Measurements from ENCODE around the gene HOMER3.
A peak's percentile ranks its signal among the peaks of the same experiment; 100 is the strongest.
"Not testable (repeated sequence)": the region's sequence is repeated elsewhere in the genome, so short reads cannot be mapped to it uniquely, and the experiment has no call there.

The HOMER3 gene

DNA sequence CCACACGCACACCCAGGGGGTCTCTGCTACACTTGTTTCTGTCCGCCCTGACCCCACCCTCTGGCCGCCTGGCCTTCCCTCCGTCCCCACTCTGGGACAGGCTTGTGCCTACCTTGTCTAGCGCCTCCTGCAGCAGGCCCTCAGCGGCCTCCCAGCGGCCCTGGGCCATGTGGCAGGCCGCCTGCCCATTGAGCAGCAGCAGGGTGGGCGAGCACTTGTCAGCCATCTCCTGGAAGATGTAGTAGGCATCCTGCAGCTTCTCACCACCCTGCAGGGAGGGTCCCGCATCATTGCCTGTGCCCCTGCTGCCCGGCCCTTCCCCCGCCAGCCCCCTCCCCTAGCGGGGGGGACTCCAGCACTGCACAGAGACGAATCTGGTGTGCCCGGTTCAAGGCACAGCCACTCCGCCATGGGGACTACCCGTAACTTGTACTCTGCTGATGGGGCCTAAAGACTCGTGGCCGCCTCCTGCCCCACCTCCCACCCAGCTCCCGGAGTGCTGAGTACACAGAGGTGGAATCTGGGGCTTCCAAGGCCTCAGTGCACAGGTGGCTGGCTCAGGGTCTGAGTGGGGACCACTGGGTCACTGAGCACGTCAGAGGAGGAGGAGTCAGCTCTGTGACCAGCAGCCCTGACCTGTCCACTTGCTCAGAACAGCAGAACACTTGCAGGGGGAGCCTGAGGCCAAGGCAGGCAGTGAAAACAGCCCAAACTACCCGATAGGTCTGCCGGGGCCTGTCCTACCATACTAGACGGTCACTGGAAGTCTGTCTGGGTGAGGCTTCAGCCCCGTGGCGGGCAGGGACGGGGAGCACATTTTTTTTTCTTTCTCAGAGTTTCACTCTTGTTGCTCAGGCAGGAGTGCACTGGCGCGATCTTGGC is 37.6 kb downstream of the HOMER3 start:
- Histone ChIP-seq H3K27ac (ENCODE audit: insufficient read depth, low read depth, low read length, poor library complexity, severe bottlenecking) (no peak overlapping the region), H3K4me3 (ENCODE audit: insufficient read depth, low read depth, low read length) (no peak overlapping the region), H3K4me1 (ENCODE audit: control insufficient read depth, insufficient read depth, low read length) (peaks cover 15% of the 10 kb centered on the region), H3K27me3 (ENCODE audit: control insufficient read depth, insufficient read depth, low read length, poor library complexity, severe bottlenecking) (no peaks in the 10 kb centered on the region), H3K36me3 (ENCODE audit: control insufficient read depth, insufficient read depth, low read length) (no peaks in the 10 kb centered on the region), H3K9me3 (ENCODE audit: control insufficient read depth, low read length) (no peaks in the 10 kb centered on the region)
- WGBS, 2 experiments = 89% methylated on average over 29 of the region's 29 CpGs

DNA sequence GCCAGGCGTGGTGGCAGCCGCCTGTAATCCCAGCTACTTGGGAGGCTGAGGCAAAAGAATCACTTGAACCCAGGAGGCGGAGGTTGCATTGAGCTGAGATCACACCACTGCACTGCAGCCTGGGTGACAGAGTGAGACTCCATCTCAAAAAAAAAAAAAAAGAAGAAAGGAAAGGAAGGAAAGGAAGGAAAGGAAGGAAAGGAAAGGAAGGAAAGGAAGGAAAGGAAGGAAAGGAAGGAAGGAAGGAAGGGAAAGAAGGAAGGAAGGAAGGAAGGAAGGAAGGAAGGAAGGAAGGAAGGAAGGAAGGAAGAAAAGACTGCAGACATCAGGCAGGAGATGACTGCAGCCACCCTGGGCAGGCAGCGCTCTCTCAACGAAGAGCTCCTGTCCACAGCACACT is 38.5 kb downstream of the HOMER3 start:
- WGBS, 2 experiments = 90 to 96% methylated on average over 5 of the region's 5 CpGs
- H3K4me3 ChIP-seq (ENCODE audit: insufficient read depth, low read depth, low read length); H3K9me3 ChIP-seq (ENCODE audit: control insufficient read depth, low read length); H3K27ac ChIP-seq (ENCODE audit: insufficient read depth, low read depth, low read length, poor library complexity, severe bottlenecking); H3K27me3 ChIP-seq (ENCODE audit: control insufficient read depth, insufficient read depth, low read length, poor library complexity, severe bottlenecking); H3K36me3 ChIP-seq (ENCODE audit: control insufficient read depth, insufficient read depth, low read length): not testable (repeated sequence)
- H3K4me1 ChIP-seq (ENCODE audit: control insufficient read depth, insufficient read depth, low read length) = peaks cover 20% of the 10 kb centered on the region

DNA sequence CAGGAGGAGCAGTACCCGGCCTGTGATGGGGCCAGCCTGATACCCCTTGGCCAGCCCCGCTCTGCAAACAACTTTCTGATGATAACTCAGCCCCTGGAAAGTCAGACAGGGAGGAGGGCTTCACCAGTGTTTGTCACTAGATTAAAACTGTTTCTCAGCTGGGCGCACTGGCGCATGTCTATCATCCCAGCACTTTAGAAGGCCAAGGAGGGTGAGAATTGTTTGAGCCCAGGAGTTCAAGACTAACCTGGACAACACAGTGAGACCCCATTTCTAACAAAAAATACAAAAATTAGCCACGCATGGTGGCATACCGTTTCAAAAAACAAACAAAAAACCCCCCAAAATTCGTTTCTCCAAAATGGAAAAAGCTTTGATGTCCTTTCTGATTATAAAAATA is 39.5 kb downstream of the HOMER3 start:
- no peak overlapping the region for H3K4me3 ChIP-seq (ENCODE audit: insufficient read depth, low read depth, low read length)
- no peaks in the 10 kb centered on the region for H3K9me3 ChIP-seq (ENCODE audit: control insufficient read depth, low read length)
- WGBS, 2 experiments = 88 to 90% methylated on average over 6 to 7 of the region's 7 CpGs
- peaks cover 3% of the 10 kb centered on the region for H3K27me3 ChIP-seq (ENCODE audit: control insufficient read depth, insufficient read depth, low read length, poor library complexity, severe bottlenecking)
- peaks cover 20% of the 10 kb centered on the region for H3K4me1 ChIP-seq (ENCODE audit: control insufficient read depth, insufficient read depth, low read length)
- no peak overlapping the region for H3K27ac ChIP-seq (ENCODE audit: insufficient read depth, low read depth, low read length, poor library complexity, severe bottlenecking)
- H3K36me3 ChIP-seq (ENCODE audit: control insufficient read depth, insufficient read depth, low read length) = no peaks in the 10 kb centered on the region

DNA sequence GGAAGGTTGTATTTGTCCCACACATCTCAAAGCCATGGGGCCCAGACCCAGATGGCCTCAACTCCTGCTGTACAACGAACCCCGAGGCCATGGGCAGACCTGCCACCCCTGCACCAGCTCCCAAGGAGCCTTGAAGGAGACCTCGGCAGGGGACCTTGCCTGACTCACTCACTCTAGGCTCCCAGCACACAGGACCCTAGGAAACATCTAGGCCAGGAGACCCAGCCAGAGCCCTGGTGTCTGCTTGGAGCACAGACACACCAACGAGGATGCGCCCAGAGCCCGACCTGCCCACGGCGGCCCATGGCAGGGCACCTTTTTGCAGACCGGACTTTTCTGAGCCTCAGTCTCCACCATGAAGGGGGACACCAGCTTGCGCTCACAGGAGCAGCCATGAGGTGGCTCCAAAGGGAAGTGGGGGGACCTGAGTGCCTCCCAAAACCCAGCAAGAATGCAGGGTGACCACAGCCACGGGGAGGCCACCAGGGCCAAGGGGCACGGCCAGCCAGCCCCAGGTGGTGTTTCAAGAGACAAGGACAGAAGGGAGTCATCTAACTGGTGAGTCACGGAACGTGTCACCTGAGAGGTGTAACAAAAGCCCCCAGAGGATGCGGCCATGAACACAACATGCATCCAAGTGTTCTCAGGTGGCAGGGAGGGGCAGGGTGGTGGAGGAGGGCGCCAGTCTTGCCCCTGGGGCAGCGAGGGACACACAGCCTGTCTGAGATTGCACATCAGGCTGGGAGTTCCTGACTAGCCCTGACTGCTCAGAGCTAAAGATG is 40.1 kb downstream of the HOMER3 start:
- Histone ChIP-seq H3K4me1 (ENCODE audit: control insufficient read depth, insufficient read depth, low read length) (peaks cover 20% of the 10 kb centered on the region), H3K9me3 (ENCODE audit: control insufficient read depth, low read length) (no peaks in the 10 kb centered on the region), H3K27ac (ENCODE audit: insufficient read depth, low read depth, low read length, poor library complexity, severe bottlenecking) (no peak overlapping the region), H3K27me3 (ENCODE audit: control insufficient read depth, insufficient read depth, low read length, poor library complexity, severe bottlenecking) (peaks cover 7% of the 10 kb centered on the region), H3K4me3 (ENCODE audit: insufficient read depth, low read depth, low read length) (no peak overlapping the region), H3K36me3 (ENCODE audit: control insufficient read depth, insufficient read depth, low read length) (no peaks in the 10 kb centered on the region)
- WGBS, 2 experiments = 88 to 91% methylated on average over 17 of the region's 17 CpGs

DNA sequence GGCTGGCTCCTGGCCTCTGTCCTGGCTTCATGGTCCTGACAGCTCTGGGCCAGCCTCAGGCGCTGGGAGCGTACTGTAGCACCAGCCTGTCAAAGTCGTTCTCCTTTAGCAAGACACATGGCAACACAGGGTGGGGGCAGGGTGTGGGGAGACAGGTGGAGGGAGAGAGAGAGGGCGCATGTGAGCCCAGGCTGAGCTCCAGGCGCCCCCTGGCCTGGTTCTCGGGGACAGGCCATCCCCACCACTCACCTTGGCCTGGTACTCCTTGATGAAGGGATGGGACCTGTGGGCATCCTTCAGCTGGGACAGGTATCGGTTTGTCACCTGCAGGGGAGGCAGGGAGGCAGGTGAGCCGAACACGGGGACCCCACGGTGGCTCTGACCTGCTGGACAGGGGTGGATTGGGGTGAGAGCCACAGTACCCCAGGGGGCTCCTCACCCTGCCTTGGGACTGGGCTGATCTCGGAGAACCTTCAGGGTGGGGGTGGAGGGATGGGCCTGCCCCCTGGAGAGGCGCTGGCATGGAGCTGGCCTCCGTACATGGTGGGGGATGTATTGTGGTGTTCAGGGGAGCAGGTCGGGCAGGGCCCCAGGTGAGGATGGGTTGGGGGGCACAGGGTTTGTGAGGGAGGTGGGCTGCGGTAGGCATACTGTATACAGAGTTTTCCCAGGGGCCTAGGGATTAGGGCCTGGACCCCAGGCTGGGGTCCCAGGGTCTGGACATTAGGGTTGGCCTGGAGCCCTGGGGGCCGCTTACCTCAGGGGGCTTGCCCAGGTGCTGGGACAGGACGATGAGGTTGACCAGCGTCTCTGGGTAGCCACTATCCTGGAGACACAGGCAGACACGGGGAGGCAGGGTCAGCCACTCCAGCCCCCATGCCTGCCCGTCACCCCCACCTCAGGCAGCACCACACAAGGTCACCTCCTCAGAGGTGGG is 41.1 kb downstream of the HOMER3 start:
- Histone ChIP-seq H3K27ac (ENCODE audit: insufficient read depth, low read depth, low read length, poor library complexity, severe bottlenecking) (no peak overlapping the region), H3K36me3 (ENCODE audit: control insufficient read depth, insufficient read depth, low read length) (no peaks in the 10 kb centered on the region), H3K4me1 (ENCODE audit: control insufficient read depth, insufficient read depth, low read length) (peaks cover 20% of the 10 kb centered on the region), H3K9me3 (ENCODE audit: control insufficient read depth, low read length) (no peaks in the 10 kb centered on the region), H3K27me3 (ENCODE audit: control insufficient read depth, insufficient read depth, low read length, poor library complexity, severe bottlenecking) (peaks cover 7% of the 10 kb centered on the region), H3K4me3 (ENCODE audit: insufficient read depth, low read depth, low read length) (no peak overlapping the region)
- 93% methylated on average over 20 of the region's 20 CpGs for WGBS, 2 experiments

DNA sequence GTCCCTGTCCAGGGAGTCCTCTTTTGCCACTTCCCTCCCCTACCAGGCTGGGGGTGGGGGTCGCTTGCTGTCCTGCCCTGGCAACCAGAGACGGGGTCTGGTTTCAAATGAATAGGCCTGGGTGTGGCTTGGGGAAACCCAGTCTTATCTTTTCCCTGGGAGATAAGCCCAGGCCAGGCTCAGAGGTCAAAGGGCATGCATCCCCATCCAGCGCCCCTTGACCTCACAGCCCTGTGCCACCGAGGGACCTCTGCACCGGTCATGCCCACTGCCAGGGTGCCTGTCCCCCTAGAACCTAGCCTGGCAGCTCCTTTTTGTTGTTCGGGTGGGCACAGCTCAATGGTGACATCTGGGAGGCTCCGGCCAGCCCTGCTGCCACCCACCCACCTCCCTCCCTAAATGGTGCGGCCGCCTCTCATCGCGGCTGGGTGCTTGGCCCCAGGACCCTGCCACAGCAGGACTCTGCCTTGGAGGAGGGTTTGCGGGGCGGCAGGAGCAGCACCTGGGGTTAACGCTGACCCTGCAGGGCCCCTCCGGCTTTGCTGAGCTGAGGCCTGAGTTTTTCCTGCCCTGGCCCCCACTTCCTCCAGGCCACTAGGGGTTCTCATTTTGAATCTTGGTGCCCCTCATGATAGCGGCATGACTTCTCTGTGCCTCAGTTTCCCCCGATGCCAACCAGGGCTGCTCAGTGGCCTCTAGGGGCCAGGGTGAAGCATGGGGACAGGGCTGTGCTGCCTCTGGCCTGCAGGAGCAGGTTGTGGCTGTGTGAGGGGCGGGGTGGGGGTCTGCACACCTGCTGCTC is 42.2 kb downstream of the HOMER3 start:
- Histone ChIP-seq H3K27me3 (ENCODE audit: control insufficient read depth, insufficient read depth, low read length, poor library complexity, severe bottlenecking) (peaks cover 7% of the 10 kb centered on the region), H3K9me3 (ENCODE audit: control insufficient read depth, low read length) (no peaks in the 10 kb centered on the region), H3K36me3 (ENCODE audit: control insufficient read depth, insufficient read depth, low read length) (no peaks in the 10 kb centered on the region), H3K27ac (ENCODE audit: insufficient read depth, low read depth, low read length, poor library complexity, severe bottlenecking) (peak overlapping the region; percentile 47), H3K4me3 (ENCODE audit: insufficient read depth, low read depth, low read length) (no peak overlapping the region), H3K4me1 (ENCODE audit: control insufficient read depth, insufficient read depth, low read length) (peaks cover 20% of the 10 kb centered on the region)
- WGBS, 2 experiments = 72 to 74% methylated on average over 18 of the region's 18 CpGs

DNA sequence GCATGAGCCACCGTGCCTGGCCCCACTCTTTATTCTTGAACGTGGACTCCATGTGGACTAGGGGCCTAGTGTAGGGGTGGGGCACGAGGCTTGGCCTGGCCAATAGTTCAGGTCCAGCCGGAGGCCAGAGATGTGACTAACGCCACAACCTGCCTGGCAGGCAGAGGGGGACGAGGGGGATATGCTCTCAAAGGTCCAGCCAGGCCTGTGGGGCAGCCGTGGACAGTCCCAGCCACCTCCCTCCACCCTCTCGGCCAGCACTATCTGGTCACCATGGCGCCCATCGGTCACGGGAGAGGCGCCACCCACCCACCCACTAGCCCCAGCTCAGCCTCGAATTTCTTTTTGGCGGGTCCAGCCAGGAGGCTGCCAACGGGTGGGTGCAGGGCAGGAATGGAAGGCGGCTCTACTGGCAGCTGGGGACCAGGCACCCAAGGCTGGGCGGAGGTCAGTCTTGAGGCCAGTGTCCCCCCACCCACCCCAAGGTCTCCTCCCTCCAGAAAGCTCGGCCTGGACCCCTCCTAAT is 42.9 kb downstream of the HOMER3 start:
- Histone ChIP-seq H3K4me1 (ENCODE audit: control insufficient read depth, insufficient read depth, low read length) (peaks cover 20% of the 10 kb centered on the region), H3K36me3 (ENCODE audit: control insufficient read depth, insufficient read depth, low read length) (no peaks in the 10 kb centered on the region), H3K9me3 (ENCODE audit: control insufficient read depth, low read length) (no peaks in the 10 kb centered on the region), H3K27me3 (ENCODE audit: control insufficient read depth, insufficient read depth, low read length, poor library complexity, severe bottlenecking) (peaks cover 7% of the 10 kb centered on the region), H3K4me3 (ENCODE audit: insufficient read depth, low read depth, low read length) (no peak overlapping the region), H3K27ac (ENCODE audit: insufficient read depth, low read depth, low read length, poor library complexity, severe bottlenecking) (peak overlapping the region; percentile 47)
- 71 to 74% methylated on average over 18 of the region's 18 CpGs for WGBS, 2 experiments

DNA sequence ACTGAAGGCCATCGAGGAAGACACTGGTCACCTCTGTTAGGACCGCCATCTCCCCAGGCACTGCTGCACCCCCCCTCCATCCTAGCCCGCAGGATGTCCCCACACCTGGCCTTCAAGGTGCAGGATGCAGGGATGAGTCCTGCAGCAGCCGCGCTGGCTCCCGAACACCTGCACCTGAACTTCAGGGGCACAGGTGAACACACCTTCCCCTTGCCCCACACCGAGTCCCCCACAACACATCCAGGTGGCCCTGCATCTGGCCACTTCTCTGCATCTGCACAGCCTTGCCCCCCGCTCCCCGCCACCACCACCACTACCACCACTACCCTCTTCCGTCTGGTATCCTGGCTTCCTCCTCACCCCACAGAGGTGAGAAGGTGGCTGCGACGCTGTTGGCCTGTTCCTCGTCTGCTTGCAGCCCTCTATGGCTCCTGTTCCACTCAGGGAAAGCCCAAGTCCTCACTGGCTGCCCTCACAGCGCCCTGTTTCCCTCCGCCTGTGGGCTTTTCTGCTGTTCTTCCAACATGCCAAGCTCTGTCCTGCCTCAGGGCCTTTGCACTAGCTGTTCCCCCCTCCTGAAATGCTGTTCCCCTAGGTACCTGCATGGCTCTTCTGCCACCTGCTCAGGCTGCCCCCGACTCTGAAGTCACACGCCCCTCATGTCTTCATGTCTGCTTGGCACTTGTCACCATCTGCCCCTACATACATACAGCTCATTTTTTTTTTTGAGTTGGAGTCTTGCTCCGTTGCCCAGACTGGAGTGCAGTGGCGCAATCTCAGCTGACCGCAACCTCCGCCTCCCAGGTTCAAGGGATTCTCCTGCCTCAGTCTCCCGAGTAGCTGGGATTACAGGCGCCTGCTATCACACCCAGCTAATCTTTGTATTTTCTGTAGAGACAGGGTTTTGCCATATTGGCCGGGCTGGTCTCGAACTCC is 43.7 kb downstream of the HOMER3 start:
- H3K9me3 ChIP-seq (ENCODE audit: control insufficient read depth, low read length) = no peaks in the 10 kb centered on the region
- WGBS, 2 experiments = 92 to 93% methylated on average over 25 of the region's 25 CpGs
- H3K36me3 ChIP-seq (ENCODE audit: control insufficient read depth, insufficient read depth, low read length) = no peaks in the 10 kb centered on the region
- peaks cover 7% of the 10 kb centered on the region for H3K27me3 ChIP-seq (ENCODE audit: control insufficient read depth, insufficient read depth, low read length, poor library complexity, severe bottlenecking)
- H3K4me3 ChIP-seq (ENCODE audit: insufficient read depth, low read depth, low read length) = no peak overlapping the region
- peaks cover 20% of the 10 kb centered on the region for H3K4me1 ChIP-seq (ENCODE audit: control insufficient read depth, insufficient read depth, low read length)
- H3K27ac ChIP-seq (ENCODE audit: insufficient read depth, low read depth, low read length, poor library complexity, severe bottlenecking) = no peak overlapping the region

Data from ectodermal cell (in vitro differentiated cells).